GM12878 (cell line): ENCODE measurements around the gene NRSN2. TPM values are rescaled to one million over a fixed set of nuclear protein-coding genes. Genes with fewer than 3 reads are reported as not detected.

Experiments
- BACH1 ChIP-seq: fragments of 450-650 bp; IDR thresholded peaks from 2 replicates; pipeline ENCODE4 v1.6.1; 2017; ENCODE audit warnings: mild to moderate bottlenecking, borderline replicate concordance
- BCL11A ChIP-seq: IDR thresholded peaks from 2 replicates; pipeline ENCODE4 v1.6.1; 2011; ENCODE audit warnings: low read depth, low read length
- CHD2 ChIP-seq: IDR thresholded peaks from 2 replicates; pipeline ENCODE4 v1.6.1; 2011; ENCODE audit warnings: low read depth, low read length, improper control_type of control experiment, borderline replicate concordance
- CREB1 ChIP-seq: IDR thresholded peaks from 2 replicates; pipeline ENCODE4 v1.6.1; 2012; ENCODE audit warnings: low read depth, mild to moderate bottlenecking, inconsistent platforms
- CREM ChIP-seq: IDR thresholded peaks from 2 replicates; pipeline ENCODE4 v1.6.1; 2014; ENCODE audit warnings: antibody characterized with exemption, low read depth
- E4F1 ChIP-seq: fragments of 450-650 bp; IDR thresholded peaks from 2 replicates; pipeline ENCODE4 v1.6.1; 2018; ENCODE audit warnings: borderline replicate concordance, mild to moderate bottlenecking; ENCODE audit not compliant: partially characterized antibody
- GABPA ChIP-seq: IDR thresholded peaks from 2 replicates; pipeline ENCODE4 v1.6.1; 2014; ENCODE audit warnings: antibody characterized with exemption, low read depth, mild to moderate bottlenecking, inconsistent platforms
- GATAD2B ChIP-seq: fragments of 450-650 bp; conservative IDR thresholded peaks from 2 replicates; pipeline ENCODE4 v1.6.1; 2017; ENCODE audit warnings: low read depth, mild to moderate bottlenecking, moderate library complexity
- HDAC2 ChIP-seq: fragments of 200-600 bp; sonication (generic); IDR thresholded peaks from 2 replicates; pipeline ENCODE4 v1.6.1; 2017
- IKZF1 ChIP-seq: fragments of 450-650 bp; conservative IDR thresholded peaks from 2 replicates; pipeline ENCODE4 v1.6.1; 2017; ENCODE audit warnings: antibody characterized with exemption, mild to moderate bottlenecking
- IKZF2 ChIP-seq, 2 experiments: fragments of 450-650 bp; IDR thresholded peaks; 2 replicates each; pipeline ENCODE4 v1.6.1; 2017; ENCODE audit warnings: mild to moderate bottlenecking in 2 of 2, moderate library complexity in 2 of 2
- IRF4 ChIP-seq: IDR thresholded peaks from 2 replicates; pipeline ENCODE4 v1.6.1; 2011; ENCODE audit warnings: low read depth, low read length
- KAT2A ChIP-seq: conservative IDR thresholded peaks from 2 replicates; pipeline ENCODE4 v1.6.1; 2011; ENCODE audit warnings: low read depth, low read length; ENCODE audit not compliant: control insufficient read depth
- LARP7 ChIP-seq: fragments of 450-650 bp; IDR thresholded peaks from 2 replicates; pipeline ENCODE4 v1.6.1; 2017; ENCODE audit warnings: mild to moderate bottlenecking
- MEF2B ChIP-seq: fragments of 450-650 bp; IDR thresholded peaks from 2 replicates; pipeline ENCODE4 v1.6.1; 2018; ENCODE audit warnings: mild to moderate bottlenecking, moderate library complexity; ENCODE audit not compliant: partially characterized antibody, poor library complexity, severe bottlenecking
- NBN ChIP-seq: fragments of 450-650 bp; IDR thresholded peaks from 2 replicates; pipeline ENCODE4 v1.6.1; 2016
- NKRF ChIP-seq: fragments of 450-650 bp; conservative IDR thresholded peaks from 2 replicates; pipeline ENCODE4 v1.6.1; 2017; ENCODE audit warnings: mild to moderate bottlenecking, moderate library complexity
- PML ChIP-seq: IDR thresholded peaks from 2 replicates; pipeline ENCODE4 v1.6.1; 2012; ENCODE audit warnings: low read length, inconsistent platforms
- RB1 ChIP-seq: fragments of 450-650 bp; formaldehyde crosslinking; IDR thresholded peaks from 2 replicates; pipeline ENCODE4 v1.6.1; 2017; ENCODE audit warnings: mild to moderate bottlenecking, borderline replicate concordance
- RELB ChIP-seq: fragments of 450-650 bp; IDR thresholded peaks from 2 replicates; pipeline ENCODE4 v1.6.1; 2017; ENCODE audit warnings: low read depth, mild to moderate bottlenecking, moderate library complexity
- RUNX3 ChIP-seq: IDR thresholded peaks from 2 replicates; pipeline ENCODE4 v1.6.1; 2012; ENCODE audit warnings: low read length, inconsistent platforms
- SMAD5 ChIP-seq: IDR thresholded peaks from 2 replicates; pipeline ENCODE4 v1.6.1; 2016; ENCODE audit warnings: antibody characterized with exemption, low read depth
- SP1 ChIP-seq: IDR thresholded peaks from one replicate; pipeline ENCODE4 v1.6.1; 2011; ENCODE audit warnings: low read depth, low read length
- TCF3 ChIP-seq: IDR thresholded peaks from 2 replicates; pipeline ENCODE4 v1.6.1; 2012; ENCODE audit warnings: low read depth, mild to moderate bottlenecking, low read length, borderline replicate concordance; ENCODE audit not compliant: insufficient read depth
- ZNF207 ChIP-seq: fragments of 450-650 bp; IDR thresholded peaks from 2 replicates; pipeline ENCODE4 v1.6.1; 2014; ENCODE audit warnings: antibody characterized with exemption, mild to moderate bottlenecking, borderline replicate concordance
- ZNF274 ChIP-seq: IDR thresholded peaks from one replicate; pipeline ENCODE4 v1.8.0; 2011; ENCODE audit not compliant: insufficient read length, insufficient read depth
- ZSCAN29 ChIP-seq: fragments of 450-650 bp; IDR thresholded peaks from 2 replicates; pipeline ENCODE4 v1.6.1; 2017; ENCODE audit warnings: mild to moderate bottlenecking, moderate library complexity
- polyA plus RNA-seq, 11 experiments: library from polyadenylated mRNA; depleted of rRNA in 4 of 11; unstranded in 6 of 11; stranded (reverse) in 5 of 11; fragments of >200 nt; fragmentation: Nextera tagmentation in 4 of 11; fragmentation: Illumina TruSeq in 1 of 11; extraction: Ambion mirVana in 4 of 11; extraction: Trizol in 1 of 11; gene quantifications; 1 replicate in 1 of 11; 2 replicates in 10 of 11; pipeline versions ENCODE4 v1.2.1 to v1.2.3, GENCODE V29; 2011 to 2016; ENCODE audit warnings: inconsistent platforms in 2 of 11, missing spikeins in 2 of 11, low read depth in 1 of 11
- total RNA-seq, 4 experiments: library from RNA; depleted of rRNA in 3 of 4; stranded (reverse); fragments of >200 nt in 3 of 4; fragmentation: Illumina TruSeq in 1 of 4; extraction: Trizol in 1 of 4; gene quantifications; 2 replicates each; pipeline versions ENCODE4 v1.2.1 to v1.2.3, GENCODE V29; 2013 to 2021

Gene NRSN2
- total and polyA plus RNA-seq, 10 of the 15 experiments (the other 5 are each of a cell fraction or from before 2014, with no cell fraction given), result 6.2 to 32.4 (median 13.0) TPM

GRCh38 chr20:347640-348484 is 951 bp downstream of the NRSN2 start (continued):
- TF ChIP-seq E4F1, result no peak
- TF ChIP-seq CHD2, result peak; percentile 63; the same call in 1 of the 2 replicates
- TF ChIP-seq ZNF207, result 0 out of 2 replicates have a peak, but pooled peaks have one; percentile 64
- TF ChIP-seq NKRF, result peak; percentile 73
- 0 out of 2 replicates have a peak, but pooled peaks have one; percentile 17 for TF ChIP-seq TCF3
- TF ChIP-seq MEF2B, result peak; percentile 16
- TF ChIP-seq NBN, result peak; percentile 77
- TF ChIP-seq IKZF2 (IDR thresholded peaks at IDR 0.05), result peak; percentile 45 to 74; a peak in 2 of 4 replicates
- TF ChIP-seq LARP7, result peak; percentile 67; the same call in 1 of the 2 replicates
- no peak for TF ChIP-seq SMAD5
- TF ChIP-seq IRF4, result peak; percentile 37; the same call in 1 of the 2 replicates
- TF ChIP-seq PML, result no peak
- TF ChIP-seq IKZF1, result peak; percentile 83
- no peak for TF ChIP-seq SP1
- TF ChIP-seq BACH1, result peak; percentile 48; the same call in 1 of the 2 replicates
- TF ChIP-seq RUNX3, result no peak
- TF ChIP-seq KAT2A, result no peak
- TF ChIP-seq ZNF274, result no peak
- peak; percentile 72; the same call in 1 of the 2 replicates for TF ChIP-seq GATAD2B
- TF ChIP-seq CREB1, result peak; percentile 82; the same call in 1 of the 2 replicates
- TF ChIP-seq RB1, result peak; percentile 39; the same call in 1 of the 2 replicates
- peak; percentile 27; the same call in 1 of the 2 replicates for TF ChIP-seq RELB
- TF ChIP-seq CREM, result peak; percentile 86
- TF ChIP-seq ZSCAN29, result no peak
- TF ChIP-seq GABPA, result peak; percentile 67
- no peak for TF ChIP-seq HDAC2
- TF ChIP-seq BCL11A, result no peak
